Vagina (tissue), 2 donors: Measurements from ENCODE around the gene USP25.

Source experiments
- POLR2A ChIP-seq, 2 donors: fragments of 450-650 bp; IDR thresholded peaks; one replicate each; pipeline ENCODE4 v1.6.1; 2017; ENCODE audit warnings: antibody characterized with exemption in 2 of 2, mild to moderate bottlenecking in 2 of 2, moderate library complexity in 2 of 2
- TF ChIP-seq, protein P1 (sequence below), 3 experiments: fragments of 450-650 bp in 2 of 3; fragments of 200-600 bp in 1 of 3; sonication (generic) in 1 of 3; IDR thresholded peaks; one replicate each; pipeline ENCODE4 v1.5.1; 2017 to 2019; ENCODE audit warnings: antibody characterized with exemption in 3 of 3, mild to moderate bottlenecking in 2 of 3, moderate library complexity in 2 of 3

DNA sequence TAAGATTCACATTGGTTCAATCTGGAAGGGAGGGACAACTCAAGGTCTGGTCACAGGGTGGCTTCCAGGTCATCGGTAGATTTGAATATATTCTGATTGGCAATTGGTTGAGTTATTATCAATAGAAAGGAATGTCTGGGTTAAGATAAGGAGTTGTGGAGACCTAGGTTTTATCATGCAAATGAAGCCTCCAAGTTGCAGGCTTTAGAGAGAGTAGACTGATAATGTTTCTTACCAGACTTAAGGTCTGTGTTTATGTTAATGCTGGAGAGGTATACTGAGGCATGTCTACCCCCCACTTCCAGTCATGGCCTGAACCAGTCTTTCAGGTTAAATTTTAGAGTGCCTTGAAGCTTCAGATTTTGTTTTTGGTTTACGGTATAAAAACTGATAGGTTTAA, 29.7 kb downstream of the USP25 start:
- TF ChIP-seq, protein P1, sequence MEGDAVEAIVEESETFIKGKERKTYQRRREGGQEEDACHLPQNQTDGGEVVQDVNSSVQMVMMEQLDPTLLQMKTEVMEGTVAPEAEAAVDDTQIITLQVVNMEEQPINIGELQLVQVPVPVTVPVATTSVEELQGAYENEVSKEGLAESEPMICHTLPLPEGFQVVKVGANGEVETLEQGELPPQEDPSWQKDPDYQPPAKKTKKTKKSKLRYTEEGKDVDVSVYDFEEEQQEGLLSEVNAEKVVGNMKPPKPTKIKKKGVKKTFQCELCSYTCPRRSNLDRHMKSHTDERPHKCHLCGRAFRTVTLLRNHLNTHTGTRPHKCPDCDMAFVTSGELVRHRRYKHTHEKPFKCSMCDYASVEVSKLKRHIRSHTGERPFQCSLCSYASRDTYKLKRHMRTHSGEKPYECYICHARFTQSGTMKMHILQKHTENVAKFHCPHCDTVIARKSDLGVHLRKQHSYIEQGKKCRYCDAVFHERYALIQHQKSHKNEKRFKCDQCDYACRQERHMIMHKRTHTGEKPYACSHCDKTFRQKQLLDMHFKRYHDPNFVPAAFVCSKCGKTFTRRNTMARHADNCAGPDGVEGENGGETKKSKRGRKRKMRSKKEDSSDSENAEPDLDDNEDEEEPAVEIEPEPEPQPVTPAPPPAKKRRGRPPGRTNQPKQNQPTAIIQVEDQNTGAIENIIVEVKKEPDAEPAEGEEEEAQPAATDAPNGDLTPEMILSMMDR (IDR thresholded peaks at IDR 0.05) = no peak
- no peak for TF ChIP-seq POLR2A (IDR thresholded peaks at IDR 0.05)
